Suprapubic skin (tissue), 4 donors: ENCODE results near the gene STPG1.

Experiments used
- CTCF ChIP-seq, 2 donors: fragments of 200-600 bp in 1 of 2; fragments of 450-650 bp in 1 of 2; sonication (generic) in 1 of 2; IDR thresholded peaks; one replicate each; pipeline ENCODE4 v1.5.1; 2016 to 2019; ENCODE audit warnings: antibody characterized with exemption in 2 of 2, mild to moderate bottlenecking in 1 of 2, moderate library complexity in 1 of 2
- EP300 ChIP-seq: sonication (generic); formaldehyde crosslinking; IDR thresholded peaks from one replicate; pipeline ENCODE4 v1.6.1; 2017; ENCODE audit warnings: antibody characterized with exemption
- POLR2AphosphoS5 ChIP-seq, 3 donors: sonication (generic); formaldehyde crosslinking; IDR thresholded peaks; one replicate each; pipeline ENCODE4 v1.6.1; 2017; ENCODE audit warnings: antibody characterized with exemption in 3 of 3

GRCh38 chr1:24319312-24319863, 94.2 kb downstream of the STPG1 start, which contains the start of gene GRHL3:
- TF ChIP-seq CTCF (IDR thresholded peaks at IDR 0.05) = no peak
- no peak for TF ChIP-seq POLR2AphosphoS5 (IDR thresholded peaks at IDR 0.05)
- no peak for TF ChIP-seq EP300
